Upper lobe of left lung (tissue), 4 donors: ENCODE measurements around the gene SDE2.

Source experiments
- CTCF ChIP-seq, 6 experiments: fragments of 450-650 bp in 4 of 6; fragments of 200-600 bp in 2 of 6; sonication (generic) in 2 of 6; IDR thresholded peaks; one replicate each; pipeline ENCODE4 v1.5.1; 2016 to 2019; ENCODE audit warnings: antibody characterized with exemption in 6 of 6
- EP300 ChIP-seq, 4 donors: sonication (generic); formaldehyde crosslinking; IDR thresholded peaks; one replicate each; pipeline ENCODE4 v1.5.1; 2017; ENCODE audit warnings: antibody characterized with exemption in 4 of 4, control low read depth in 2 of 4
- POLR2A ChIP-seq, 4 donors: fragments of 450-650 bp; IDR thresholded peaks; one replicate each; pipeline ENCODE4 v1.5.1; 2016 to 2017; ENCODE audit warnings: antibody characterized with exemption in 4 of 4, mild to moderate bottlenecking in 2 of 4
- POLR2AphosphoS5 ChIP-seq, 2 donors: sonication (generic); formaldehyde crosslinking; IDR thresholded peaks; one replicate each; pipeline ENCODE4 v1.5.1; 2017; ENCODE audit warnings: antibody characterized with exemption in 2 of 2

- no peak for TF ChIP-seq EP300 (IDR thresholded peaks at IDR 0.05)
- no peak for TF ChIP-seq POLR2A (IDR thresholded peaks at IDR 0.05)
- TF ChIP-seq POLR2AphosphoS5 (IDR thresholded peaks at IDR 0.05), result no peak
- no peak for TF ChIP-seq CTCF (IDR thresholded peaks at IDR 0.05)
Measured at GRCh38 chr1:226009650-226010044, 10.5 kb upstream of the SDE2 start.
